ENCODE results near the gene IL1RL2.

- no peak for TF ChIP-seq CTCF (IDR thresholded peaks at IDR 0.05)
- no peak for TF ChIP-seq POLR2A (IDR thresholded peaks at IDR 0.05)
Observed at GRCh38 chr2:102179061-102179460, 7.8 kb upstream of the IL1RL2 start.

Data from lower leg skin (tissue), 3 donors.